Effector memory CD8-positive, alpha-beta T cell (primary cell): ENCODE data around the gene VTA1.

Source experiments
- ATAC-seq: fragments of 150-1000 bp; cut with Tn5 transposase; replicated peaks from 2 replicates; pipeline ENCODE4 v1.10.0; 2021; ENCODE audit warnings: mild to moderate bottlenecking, moderate library complexity
- DNase-seq, 3 experiments: peaks; one replicate each; pipeline ENCODE4 v3.0.0; 2021
- H3K27ac Mint-ChIP-seq, 2 donors: one replicate each; pipeline ENCODE4 v1.8.0; 2022; ENCODE audit warnings: mild to moderate bottlenecking in 2 of 2, mixed read lengths in 2 of 2, moderate library complexity in 2 of 2
- H3K27me3 Mint-ChIP-seq, 2 donors: one replicate each; pipeline ENCODE4 v1.8.0; 2022; ENCODE audit warnings: mixed read lengths in 2 of 2
- H3K36me3 Mint-ChIP-seq: one replicate; pipeline ENCODE4 v1.8.0; 2022; ENCODE audit warnings: mild to moderate bottlenecking, moderate library complexity, mixed read lengths; ENCODE audit not compliant: insufficient read depth
- H3K4me1 Mint-ChIP-seq, 2 donors: one replicate each; pipeline ENCODE4 v1.8.0; 2022; ENCODE audit warnings: low read depth in 2 of 2, mixed read lengths in 2 of 2
- H3K4me3 Mint-ChIP-seq, 2 donors: one replicate each; pipeline ENCODE4 v1.8.0; 2022; ENCODE audit warnings: mild to moderate bottlenecking in 2 of 2, mixed read lengths in 2 of 2, moderate library complexity in 2 of 2
- H3K9me3 Mint-ChIP-seq, 2 donors: one replicate each; pipeline ENCODE4 v1.8.0; 2022; ENCODE audit warnings: mixed read lengths in 2 of 2

VTA1 gene

GRCh38 chr6:142271476-142271875, 124.4 kb downstream of the VTA1 start:
- ATAC-seq (no peak), DNase-seq (no peak)
- Mint-ChIP-seq H3K4me3 (no peak overlapping the region), H3K27ac (no peak overlapping the region), H3K27me3 (peaks cover 22 to 25% of the 10 kb centered on the region in 2 donors), H3K4me1 (no peaks in the 10 kb centered on the region), H3K9me3 (no peaks in the 10 kb centered on the region), H3K36me3 (no peaks in the 10 kb centered on the region)
